Measurements from ENCODE around the gene KCMF1. TPM values are rescaled to one million over a fixed set of nuclear protein-coding genes. Genes with fewer than 3 reads are reported as not detected.

KCMF1 gene
- total RNA-seq, 1 experiment from 2014 or later: 163 TPM

DNA sequence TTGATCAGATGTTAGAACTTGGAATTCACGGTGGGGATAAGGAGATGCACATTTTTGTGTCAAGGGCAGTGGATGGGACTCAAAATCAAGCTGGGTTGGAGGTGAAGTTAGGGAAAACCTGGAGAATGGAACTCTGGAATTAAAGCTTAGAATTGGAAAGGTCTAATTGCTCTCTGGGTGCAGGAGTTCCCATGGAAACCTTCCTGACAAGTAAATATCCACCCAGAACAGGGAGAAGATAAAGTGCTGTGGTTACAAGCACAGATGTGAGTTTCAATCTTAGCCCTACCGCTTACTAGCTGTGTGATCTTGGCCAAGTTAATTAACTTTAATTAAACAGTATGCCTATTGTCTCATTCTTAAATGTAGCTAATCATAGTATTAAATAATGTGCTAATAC, 90.9 kb downstream of the KCMF1 start:
- no peak overlapping the region for H3K27ac ChIP-seq (ENCODE audit: low read length)
- POLR2A ChIA-PET: no interaction called here
- no peaks in the 10 kb centered on the region for H3K9me3 ChIP-seq (ENCODE audit: control insufficient read depth, insufficient read depth, low read depth, low read length)
- CTCF ChIA-PET: no interaction called here
- BruUV-seq (replicated peaks): no TSS peak
- no peaks in the 10 kb centered on the region for H3K36me3 ChIP-seq (ENCODE audit: control insufficient read depth, insufficient read depth, low read length)
- ATAC-seq (no peak), DNase-seq (ENCODE audit: low read depth, low spot score) (no peak)
- H3K4me3 ChIP-seq (ENCODE audit: low read depth in 2 of 2, low read length in 2 of 2): no peak overlapping the region
- in situ Hi-C loops (cut with HindIII; ENCODE audit: low pct_unique_long_range_greater_than_20kb, low sequenced_read_pairs): no loop called here
- intact Hi-C loops (cut with micrococcal nuclease; ENCODE audit: unreplicated experiment): no loop called here
- peaks cover 10% of the 10 kb centered on the region; the same call in 1 of the 2 replicates for H3K4me1 ChIP-seq (ENCODE audit: control insufficient read depth, insufficient read depth, low read length)
- no peaks in the 10 kb centered on the region for H3K27me3 ChIP-seq (ENCODE audit: control insufficient read depth, insufficient read depth, low read length)
- TF ChIP-seq, protein P1, sequence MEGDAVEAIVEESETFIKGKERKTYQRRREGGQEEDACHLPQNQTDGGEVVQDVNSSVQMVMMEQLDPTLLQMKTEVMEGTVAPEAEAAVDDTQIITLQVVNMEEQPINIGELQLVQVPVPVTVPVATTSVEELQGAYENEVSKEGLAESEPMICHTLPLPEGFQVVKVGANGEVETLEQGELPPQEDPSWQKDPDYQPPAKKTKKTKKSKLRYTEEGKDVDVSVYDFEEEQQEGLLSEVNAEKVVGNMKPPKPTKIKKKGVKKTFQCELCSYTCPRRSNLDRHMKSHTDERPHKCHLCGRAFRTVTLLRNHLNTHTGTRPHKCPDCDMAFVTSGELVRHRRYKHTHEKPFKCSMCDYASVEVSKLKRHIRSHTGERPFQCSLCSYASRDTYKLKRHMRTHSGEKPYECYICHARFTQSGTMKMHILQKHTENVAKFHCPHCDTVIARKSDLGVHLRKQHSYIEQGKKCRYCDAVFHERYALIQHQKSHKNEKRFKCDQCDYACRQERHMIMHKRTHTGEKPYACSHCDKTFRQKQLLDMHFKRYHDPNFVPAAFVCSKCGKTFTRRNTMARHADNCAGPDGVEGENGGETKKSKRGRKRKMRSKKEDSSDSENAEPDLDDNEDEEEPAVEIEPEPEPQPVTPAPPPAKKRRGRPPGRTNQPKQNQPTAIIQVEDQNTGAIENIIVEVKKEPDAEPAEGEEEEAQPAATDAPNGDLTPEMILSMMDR (IDR thresholded peaks at IDR 0.05): no peak
- TF ChIP-seq TCF7L2 (IDR thresholded peaks at IDR 0.05; ENCODE audit: low read depth, low read length) (no peak), POLR2AphosphoS5 (IDR thresholded peaks at IDR 0.05; ENCODE audit: low read depth, low read length) (no peak), SIN3A (IDR thresholded peaks at IDR 0.05; ENCODE audit: borderline replicate concordance, insufficient read depth, low read depth, low read length) (no peak)
- TF ChIP-seq, protein P2, sequence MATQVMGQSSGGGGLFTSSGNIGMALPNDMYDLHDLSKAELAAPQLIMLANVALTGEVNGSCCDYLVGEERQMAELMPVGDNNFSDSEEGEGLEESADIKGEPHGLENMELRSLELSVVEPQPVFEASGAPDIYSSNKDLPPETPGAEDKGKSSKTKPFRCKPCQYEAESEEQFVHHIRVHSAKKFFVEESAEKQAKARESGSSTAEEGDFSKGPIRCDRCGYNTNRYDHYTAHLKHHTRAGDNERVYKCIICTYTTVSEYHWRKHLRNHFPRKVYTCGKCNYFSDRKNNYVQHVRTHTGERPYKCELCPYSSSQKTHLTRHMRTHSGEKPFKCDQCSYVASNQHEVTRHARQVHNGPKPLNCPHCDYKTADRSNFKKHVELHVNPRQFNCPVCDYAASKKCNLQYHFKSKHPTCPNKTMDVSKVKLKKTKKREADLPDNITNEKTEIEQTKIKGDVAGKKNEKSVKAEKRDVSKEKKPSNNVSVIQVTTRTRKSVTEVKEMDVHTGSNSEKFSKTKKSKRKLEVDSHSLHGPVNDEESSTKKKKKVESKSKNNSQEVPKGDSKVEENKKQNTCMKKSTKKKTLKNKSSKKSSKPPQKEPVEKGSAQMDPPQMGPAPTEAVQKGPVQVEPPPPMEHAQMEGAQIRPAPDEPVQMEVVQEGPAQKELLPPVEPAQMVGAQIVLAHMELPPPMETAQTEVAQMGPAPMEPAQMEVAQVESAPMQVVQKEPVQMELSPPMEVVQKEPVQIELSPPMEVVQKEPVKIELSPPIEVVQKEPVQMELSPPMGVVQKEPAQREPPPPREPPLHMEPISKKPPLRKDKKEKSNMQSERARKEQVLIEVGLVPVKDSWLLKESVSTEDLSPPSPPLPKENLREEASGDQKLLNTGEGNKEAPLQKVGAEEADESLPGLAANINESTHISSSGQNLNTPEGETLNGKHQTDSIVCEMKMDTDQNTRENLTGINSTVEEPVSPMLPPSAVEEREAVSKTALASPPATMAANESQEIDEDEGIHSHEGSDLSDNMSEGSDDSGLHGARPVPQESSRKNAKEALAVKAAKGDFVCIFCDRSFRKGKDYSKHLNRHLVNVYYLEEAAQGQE (IDR thresholded peaks at IDR 0.05; ENCODE audit: insufficient read depth in 1 of 2, low read depth in 2 of 2, low read length in 1 of 2): no peak

DNA sequence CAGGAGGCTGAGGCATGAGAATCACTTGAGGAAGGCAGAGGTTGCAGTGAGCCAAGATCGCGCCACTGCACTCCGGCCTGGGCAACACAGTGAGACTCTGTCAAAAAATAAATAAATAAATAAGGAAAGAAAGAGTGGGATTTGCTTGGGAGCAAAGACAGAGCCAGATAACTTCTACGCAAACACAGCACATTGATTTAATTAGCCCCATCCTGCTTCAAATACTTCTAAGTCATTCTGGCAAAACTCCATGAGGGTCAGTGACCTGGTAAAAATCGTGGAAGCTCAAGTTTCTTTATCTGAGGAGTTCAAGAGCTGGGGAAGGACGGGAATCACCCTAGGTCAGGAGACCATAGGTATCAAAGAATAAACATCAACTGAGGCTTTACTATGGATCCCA, 91.6 kb downstream of the KCMF1 start:
- Histone ChIP-seq H3K36me3 (ENCODE audit: control insufficient read depth, insufficient read depth, low read length) (no peaks in the 10 kb centered on the region), H3K4me1 (ENCODE audit: control insufficient read depth, insufficient read depth, low read length) (peaks cover 15% of the 10 kb centered on the region), H3K27ac (ENCODE audit: low read length) (no peak overlapping the region), H3K9me3 (ENCODE audit: control insufficient read depth, insufficient read depth, low read depth, low read length) (no peaks in the 10 kb centered on the region), H3K4me3 (ENCODE audit: low read depth in 2 of 2, low read length in 2 of 2) (no peak overlapping the region), H3K27me3 (ENCODE audit: control insufficient read depth, insufficient read depth, low read length) (no peaks in the 10 kb centered on the region)
- POLR2A ChIA-PET: no interaction called here
- no peak for TF ChIP-seq POLR2AphosphoS5 (IDR thresholded peaks at IDR 0.05; ENCODE audit: low read depth, low read length)
- TF ChIP-seq, protein P1 (IDR thresholded peaks at IDR 0.05): no peak
- TF ChIP-seq, protein P2 (IDR thresholded peaks at IDR 0.05; ENCODE audit: insufficient read depth in 1 of 2, low read depth in 2 of 2, low read length in 1 of 2): no peak
- TF ChIP-seq SIN3A (IDR thresholded peaks at IDR 0.05; ENCODE audit: borderline replicate concordance, insufficient read depth, low read depth, low read length): no peak
- TF ChIP-seq TCF7L2 (IDR thresholded peaks at IDR 0.05; ENCODE audit: low read depth, low read length): no peak
- CTCF ChIA-PET: no interaction called here
- DNase-seq (ENCODE audit: low read depth, low spot score) (no peak), ATAC-seq (no peak)
- in situ Hi-C loops (cut with HindIII; ENCODE audit: low pct_unique_long_range_greater_than_20kb, low sequenced_read_pairs): no loop called here
- no TSS peak for BruUV-seq (replicated peaks)
- intact Hi-C loops (cut with micrococcal nuclease; ENCODE audit: unreplicated experiment): no loop called here
